HG03196 (cell line): ENCODE results near the gene GALK1.
"Not testable (repeated sequence)": the region's sequence is repeated elsewhere in the genome, so short reads cannot be mapped to it uniquely, and the experiment has no call there.

Experiments
- ATAC-seq: cut with Tn5 transposase; IDR thresholded peaks from one replicate; pipeline ENCODE4 v1.9.1; 2021; ENCODE audit not compliant: unreplicated experiment

The GALK1 gene

GRCh38 chr17:75764711-75765421 is at the start of gene GALK1:
Gene GALK1 (minus strand): TSS chr17:75765192. CDS start chr17:75765136, 56 bp downstream.
- ATAC-seq = peak; percentile 47

- no peak for ATAC-seq
These were observed 49.0 kb upstream of the GALK1 start for GRCh38 chr17:75814021-75814395.

GRCh38 chr17:75813081-75814020 is 48.4 kb upstream of the GALK1 start:
- ATAC-seq = no peak

GRCh38 chr17:75812096-75813013 is 47.4 kb upstream of the GALK1 start:
- no peak for ATAC-seq

- ATAC-seq = no peak
These were observed 46.2 kb upstream of the GALK1 start for GRCh38 chr17:75811174-75811573.

GRCh38 chr17:75810756-75811155 is 45.8 kb upstream of the GALK1 start:
- not testable (repeated sequence) for ATAC-seq

- no peak for ATAC-seq
These were observed 45.2 kb upstream of the GALK1 start for GRCh38 chr17:75810216-75810615.

GRCh38 chr17:75809631-75810111 is 44.7 kb upstream of the GALK1 start:
- ATAC-seq = no peak

- peak; percentile 54 for ATAC-seq
These were observed 44.1 kb upstream of the GALK1 start for GRCh38 chr17:75808905-75809621.

- no peak for ATAC-seq
These were observed 43.5 kb upstream of the GALK1 start for GRCh38 chr17:75808549-75808904.

- ATAC-seq = no peak
These were observed 42.9 kb upstream of the GALK1 start for GRCh38 chr17:75807861-75808260.

- no peak for ATAC-seq
These were observed 42.0 kb upstream of the GALK1 start for GRCh38 chr17:75806822-75807500.

- no peak for ATAC-seq
These were observed 38.9 kb upstream of the GALK1 start for GRCh38 chr17:75803883-75804282.

- no peak for ATAC-seq
These were observed 34.4 kb upstream of the GALK1 start for GRCh38 chr17:75799402-75799801.

GRCh38 chr17:75795820-75796607 is 31.0 kb upstream of the GALK1 start:
- ATAC-seq = no peak

GRCh38 chr17:75793460-75793859 is 28.5 kb upstream of the GALK1 start:
- ATAC-seq = no peak

- ATAC-seq = no peak
These were observed 26.3 kb upstream of the GALK1 start for GRCh38 chr17:75791254-75791653.

- ATAC-seq = peak; percentile 50
These were observed 20.3 kb upstream of the GALK1 start for GRCh38 chr17:75785016-75785890.
